ENCODE results near the gene ATXN7L1. TPM values are rescaled to one million over a fixed set of nuclear protein-coding genes. Genes with fewer than 3 reads are reported as not detected.

ATXN7L1 gene
- total RNA-seq, 2 donors from 2014 or later = 12.6 to 28.1 TPM

- DNase-seq (ENCODE audit: low spot score) = no peak
- H3K27me3 ChIP-seq (replicated peaks; ENCODE audit: insufficient read depth) = no peaks in the 10 kb centered on the region
- TF ChIP-seq POLR2A (IDR thresholded peaks at IDR 0.05) (no peak), CTCF (IDR thresholded peaks at IDR 0.05) (no peak), POLR2AphosphoS5 (IDR thresholded peaks at IDR 0.05) (no peak)
- H3K4me3 ChIP-seq = no peak overlapping the region
- no peaks in the 10 kb centered on the region for H3K9me3 ChIP-seq
- WGBS = 91% methylated on average over 22 of the region's 22 CpGs
- no peaks in the 10 kb centered on the region for H3K4me1 ChIP-seq (replicated peaks)
- H3K36me3 ChIP-seq = no peaks in the 10 kb centered on the region
- H3K27ac ChIP-seq = no peak overlapping the region
- intact Hi-C loops (cut with DNase I) = no loop called here
Measured at GRCh38 chr7:105580022-105580740, 296.2 kb downstream of the ATXN7L1 start.

GRCh38 chr7:105578496-105578895 lies 297.9 kb downstream of the ATXN7L1 start:
- intact Hi-C loops (cut with DNase I) = no loop called here
- no peaks in the 10 kb centered on the region for H3K27me3 ChIP-seq (replicated peaks; ENCODE audit: insufficient read depth)
- H3K4me3 ChIP-seq = no peak overlapping the region
- H3K36me3 ChIP-seq = no peaks in the 10 kb centered on the region
- no peak for TF ChIP-seq CTCF (IDR thresholded peaks at IDR 0.05)
- no peak for TF ChIP-seq POLR2A (IDR thresholded peaks at IDR 0.05)
- TF ChIP-seq POLR2AphosphoS5 (IDR thresholded peaks at IDR 0.05) = no peak
- DNase-seq (ENCODE audit: low spot score) = no peak
- no peak overlapping the region for H3K27ac ChIP-seq
- no peaks in the 10 kb centered on the region for H3K4me1 ChIP-seq (replicated peaks)
- H3K9me3 ChIP-seq = no peaks in the 10 kb centered on the region

GRCh38 chr7:105577251-105577650 lies 299.1 kb downstream of the ATXN7L1 start:
- Histone ChIP-seq H3K27me3 (replicated peaks; ENCODE audit: insufficient read depth) (no peaks in the 10 kb centered on the region), H3K4me1 (replicated peaks) (no peaks in the 10 kb centered on the region), H3K36me3 (no peaks in the 10 kb centered on the region), H3K9me3 (no peaks in the 10 kb centered on the region), H3K27ac (no peak overlapping the region), H3K4me3 (no peak overlapping the region)
- intact Hi-C loops (cut with DNase I) = no loop called here
- TF ChIP-seq POLR2A (IDR thresholded peaks at IDR 0.05) (no peak), POLR2AphosphoS5 (IDR thresholded peaks at IDR 0.05) (no peak), CTCF (IDR thresholded peaks at IDR 0.05) (no peak)
- no peak for DNase-seq (ENCODE audit: low spot score)
- 77% methylated on average over 1 of the region's 1 CpG for WGBS

- 91% methylated on average over 2 of the region's 2 CpGs for WGBS
- H3K27me3 ChIP-seq (replicated peaks; ENCODE audit: insufficient read depth) = no peaks in the 10 kb centered on the region
- H3K36me3 ChIP-seq = no peaks in the 10 kb centered on the region
- no peaks in the 10 kb centered on the region for H3K4me1 ChIP-seq (replicated peaks)
- intact Hi-C loops (cut with DNase I) = no loop called here
- H3K4me3 ChIP-seq = no peak overlapping the region
- no peak for DNase-seq (ENCODE audit: low spot score)
- H3K9me3 ChIP-seq = no peaks in the 10 kb centered on the region
- no peak overlapping the region for H3K27ac ChIP-seq
- TF ChIP-seq CTCF (IDR thresholded peaks at IDR 0.05) (no peak), POLR2A (IDR thresholded peaks at IDR 0.05) (no peak), POLR2AphosphoS5 (IDR thresholded peaks at IDR 0.05) (no peak)
Measured at GRCh38 chr7:105571891-105572290, 304.5 kb downstream of the ATXN7L1 start.

- TF ChIP-seq CTCF (IDR thresholded peaks at IDR 0.05) (no peak), POLR2A (IDR thresholded peaks at IDR 0.05) (no peak), POLR2AphosphoS5 (IDR thresholded peaks at IDR 0.05) (no peak)
- Histone ChIP-seq H3K9me3 (no peaks in the 10 kb centered on the region), H3K27me3 (replicated peaks; ENCODE audit: insufficient read depth) (no peaks in the 10 kb centered on the region), H3K27ac (no peak overlapping the region), H3K4me3 (no peak overlapping the region), H3K4me1 (replicated peaks) (no peaks in the 10 kb centered on the region), H3K36me3 (no peaks in the 10 kb centered on the region)
- DNase-seq (ENCODE audit: low spot score) = no peak
- WGBS = 59% methylated on average over 3 of the region's 3 CpGs
- intact Hi-C loops (cut with DNase I) = no loop called here
Measured at GRCh38 chr7:105567821-105568220, 308.6 kb downstream of the ATXN7L1 start.

Data from prostate gland (tissue), 2 donors.